GM19397 (cell line): Measurements from ENCODE around the gene FRMD4B.

Experiments used
- ATAC-seq: cut with Tn5 transposase; IDR thresholded peaks from one replicate; pipeline ENCODE4 v1.9.1; 2021; ENCODE audit warnings: mild to moderate bottlenecking, moderate library complexity; ENCODE audit not compliant: unreplicated experiment

FRMD4B gene

GRCh38 chr3:69180869-69181591, 204.9 kb downstream of the FRMD4B start:
- no peak for ATAC-seq

DNA sequence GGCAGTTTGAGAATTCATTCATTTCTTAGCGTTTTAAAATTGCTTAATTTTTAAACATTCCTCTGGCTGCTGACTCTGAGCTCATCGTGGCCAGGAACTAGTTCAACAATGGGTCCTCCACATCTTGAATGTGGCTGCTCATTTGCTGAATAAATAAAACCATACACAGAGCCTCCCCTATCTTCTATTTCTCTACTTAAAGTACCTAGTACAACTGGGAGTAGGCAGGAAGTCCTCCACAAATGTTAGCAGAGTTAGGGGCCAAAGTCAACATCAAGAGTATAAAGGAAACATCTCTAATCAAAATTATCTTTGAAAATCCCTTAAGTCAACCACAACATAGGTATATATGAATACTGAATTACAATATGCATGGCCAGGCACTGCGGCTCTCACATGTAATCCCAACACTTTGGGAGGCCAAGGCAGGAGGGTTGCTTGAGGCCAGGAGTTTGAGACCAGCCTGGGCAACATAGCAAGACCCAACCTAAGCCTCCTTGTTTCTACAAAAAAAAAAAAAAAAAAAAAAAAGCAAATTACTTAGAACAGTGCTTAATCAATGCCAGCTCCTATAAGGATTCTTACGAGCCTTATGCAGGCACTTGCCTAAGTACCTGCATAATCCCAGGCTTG, 206.0 kb downstream of the FRMD4B start:
- no peak for ATAC-seq

GRCh38 chr3:69178838-69179739, 206.8 kb downstream of the FRMD4B start:
- ATAC-seq = no peak

DNA sequence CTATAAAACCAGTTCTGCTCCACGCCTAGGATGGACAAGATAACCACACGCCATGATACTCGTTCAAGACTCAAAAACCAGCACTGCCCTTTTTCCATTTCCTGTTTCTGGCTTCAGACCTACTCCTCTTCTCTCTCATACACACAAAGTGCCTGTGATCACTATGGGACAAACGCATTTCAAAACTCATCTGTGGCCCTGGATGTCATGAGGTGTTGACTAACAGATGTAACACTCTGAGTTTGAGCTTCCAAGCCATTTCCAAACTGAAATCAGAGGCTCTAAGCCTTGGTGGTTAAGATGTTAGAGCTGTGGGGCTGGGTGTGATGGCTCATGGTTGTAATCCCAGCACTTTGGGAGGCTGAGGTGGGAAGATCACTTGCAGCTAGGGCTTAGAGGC, 207.8 kb downstream of the FRMD4B start:
- ATAC-seq = no peak

- ATAC-seq = no peak
Observed at GRCh38 chr3:69174871-69175737, 210.8 kb downstream of the FRMD4B start.

DNA sequence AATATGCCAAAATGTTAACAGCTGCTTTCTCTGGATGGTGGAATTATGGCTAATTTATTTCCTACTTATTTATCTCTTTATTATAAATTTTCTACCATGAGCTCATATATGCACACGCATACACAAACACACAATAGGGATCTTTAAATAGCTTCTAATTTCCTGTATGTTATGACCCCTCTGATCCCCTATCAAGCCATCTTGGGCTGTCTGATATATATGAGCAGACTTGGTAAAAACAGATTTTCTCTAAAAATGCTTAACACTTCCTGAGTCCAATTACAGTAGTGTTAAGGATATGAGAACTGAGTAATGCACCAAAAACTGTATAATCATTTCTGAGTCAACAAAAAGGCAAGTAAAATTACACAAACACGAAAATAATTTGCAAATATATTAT, 211.4 kb downstream of the FRMD4B start:
- ATAC-seq = no peak

- no peak for ATAC-seq
Observed at GRCh38 chr3:69172058-69172457, 213.8 kb downstream of the FRMD4B start.

DNA sequence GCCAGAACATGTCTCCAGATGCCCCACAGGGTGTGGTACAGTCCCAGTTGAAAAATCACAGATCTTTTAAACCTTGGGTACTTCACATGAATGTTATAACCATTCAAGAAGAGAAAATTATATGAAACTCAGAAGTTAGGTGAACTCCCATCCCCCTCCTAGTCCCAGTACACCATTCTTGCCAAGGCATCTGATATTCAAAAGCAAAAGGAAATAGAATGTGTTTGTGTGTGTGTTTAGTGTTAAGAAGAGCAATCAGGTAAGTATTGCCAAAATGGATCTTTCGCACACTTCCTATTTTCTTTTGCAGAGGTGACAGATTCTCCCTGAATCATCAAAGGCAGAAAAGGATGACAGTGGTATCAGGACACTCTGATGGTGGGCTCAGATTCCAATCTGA, 219.4 kb downstream of the FRMD4B start:
- no peak for ATAC-seq

DNA sequence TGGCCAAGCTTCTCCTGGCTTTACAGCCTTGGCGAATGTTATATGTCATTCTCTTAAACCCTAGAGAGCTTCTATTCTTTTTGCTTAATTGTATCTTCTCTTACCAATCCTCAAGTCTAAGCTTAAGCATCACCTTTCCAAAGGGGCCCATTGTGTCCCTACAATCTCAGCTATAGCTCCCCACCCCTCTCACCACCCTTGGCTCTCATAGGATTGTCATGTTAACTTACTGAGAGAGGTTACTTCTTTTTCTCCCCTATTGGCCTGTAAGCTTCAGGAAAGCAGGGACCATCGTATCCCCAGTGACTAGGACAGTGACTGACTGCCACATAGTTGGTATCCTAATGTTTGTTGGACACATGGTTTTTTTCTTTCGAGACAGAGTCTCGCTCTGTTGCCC, 220.1 kb downstream of the FRMD4B start:
- no peak for ATAC-seq

- no peak for ATAC-seq
Observed at GRCh38 chr3:69164296-69164695, 221.6 kb downstream of the FRMD4B start.

GRCh38 chr3:69162308-69162980, 223.4 kb downstream of the FRMD4B start:
- no peak for ATAC-seq

DNA sequence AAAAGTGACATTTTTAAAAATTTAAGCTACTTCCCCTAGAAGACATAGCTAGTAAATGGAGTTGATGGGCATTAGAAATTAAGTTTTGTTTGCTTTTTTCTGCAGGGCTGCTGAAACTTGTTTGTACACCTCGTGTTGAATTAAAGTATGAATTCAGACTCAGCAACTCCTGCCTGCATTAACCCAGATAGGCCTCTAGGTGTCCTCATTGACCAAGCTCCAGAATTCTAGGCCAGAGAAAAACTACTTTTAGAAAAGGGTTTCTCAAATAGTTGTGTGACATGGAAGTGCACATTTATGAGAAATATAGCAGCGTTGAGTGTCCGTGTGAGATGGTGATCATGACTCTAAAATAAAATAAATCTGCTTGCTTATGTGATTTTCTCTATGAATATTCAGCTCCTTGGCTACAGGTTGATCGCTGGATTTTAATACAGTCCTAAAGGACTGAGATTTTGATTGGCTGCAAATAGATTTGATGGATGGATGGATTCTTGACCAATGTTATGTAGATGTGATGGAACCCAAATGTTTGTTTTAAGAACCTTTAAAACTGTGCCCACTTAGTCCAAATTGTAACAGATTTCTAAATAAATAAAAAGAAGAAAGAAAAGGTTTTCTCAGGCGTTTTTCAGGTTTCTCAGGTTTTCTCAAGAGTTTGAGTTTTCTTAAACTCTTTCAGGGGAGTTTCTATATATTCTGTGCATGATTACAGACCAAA, 224.1 kb downstream of the FRMD4B start:
- no peak for ATAC-seq

DNA sequence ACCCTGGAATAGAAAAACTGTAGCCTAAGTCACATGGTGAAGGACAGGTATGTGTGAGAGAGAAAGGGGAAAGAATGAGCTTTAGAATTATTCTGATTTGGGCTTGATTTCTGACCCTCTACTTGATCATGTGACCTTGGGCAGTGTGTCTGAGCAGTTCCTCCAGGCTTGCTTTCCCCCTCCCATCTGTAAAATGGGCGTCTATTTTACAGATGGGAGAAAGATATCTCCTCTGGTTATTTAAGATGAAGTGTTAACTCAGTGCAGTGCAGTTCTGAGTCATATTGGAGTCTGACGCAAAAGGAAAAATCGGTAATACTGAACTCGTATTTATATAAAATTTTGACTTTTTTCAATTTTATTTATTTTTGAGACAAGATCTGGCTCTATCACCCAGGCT, 225.4 kb downstream of the FRMD4B start:
- ATAC-seq = no peak

GRCh38 chr3:69160107-69160506, 225.8 kb downstream of the FRMD4B start:
- no peak for ATAC-seq

DNA sequence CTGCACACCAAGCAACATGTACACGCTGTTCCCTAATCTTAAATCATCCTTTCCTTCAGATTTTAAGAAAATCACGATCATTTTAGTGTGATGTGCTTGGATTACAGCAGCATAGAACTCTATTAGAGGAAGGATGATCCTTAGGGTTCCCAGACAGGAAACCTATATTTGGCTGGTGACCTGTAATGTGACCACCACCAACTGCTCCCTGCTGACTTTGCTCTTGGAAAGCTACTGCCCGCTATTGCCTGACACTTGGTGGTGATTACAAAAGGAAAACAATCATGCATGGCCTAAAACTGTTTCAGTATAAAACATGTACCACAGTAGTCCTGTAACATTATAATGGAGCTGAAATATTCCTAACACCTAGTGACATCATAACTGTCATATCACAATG, 236.3 kb downstream of the FRMD4B start:
- ATAC-seq = no peak

- ATAC-seq = no peak
Observed at GRCh38 chr3:69145688-69146087, 240.2 kb downstream of the FRMD4B start.

- no peak for ATAC-seq
Observed at GRCh38 chr3:69144631-69145245, 241.2 kb downstream of the FRMD4B start.

DNA sequence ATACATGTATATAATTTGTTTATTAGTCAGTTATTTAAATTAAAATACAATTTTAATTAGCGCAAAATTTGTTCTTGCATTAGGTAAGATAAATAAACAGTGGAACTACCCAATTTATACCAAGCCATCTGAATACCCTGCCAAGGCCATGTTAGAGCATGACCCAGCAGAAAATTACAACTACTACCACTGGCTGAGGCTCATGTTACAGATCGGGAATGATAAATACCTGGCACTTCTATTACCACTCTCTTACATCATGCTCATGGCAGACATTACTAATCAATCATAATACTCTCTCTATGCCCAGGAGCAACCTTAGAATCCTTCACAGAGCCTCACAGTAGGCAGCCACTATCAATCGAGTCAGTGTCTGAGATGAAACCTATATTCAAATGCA, 242.3 kb downstream of the FRMD4B start:
- ATAC-seq = no peak

GRCh38 chr3:69142797-69143454, 243.0 kb downstream of the FRMD4B start:
- ATAC-seq = no peak
